Bronchial epithelial cell (primary cell): Measurements from ENCODE around the gene PLPP3. TPM values are rescaled to one million over a fixed set of nuclear protein-coding genes. Genes with fewer than 3 reads are reported as not detected.

Experiments used
- DNase-seq: peaks from one replicate; pipeline ENCODE4 v3.0.0-alpha.2; 2010; ENCODE audit warnings: low read depth
- FAIRE-seq: peaks from 2 replicates; lab custom pipeline; 2011; peaks lifted over from hg19 to GRCh38; lab: Jason Lieb, UNC
- H3K27me3 ChIP-seq: 2 replicates; pipeline ENCODE4 v1.5.1; 2011; ENCODE audit warnings: low read length; ENCODE audit not compliant: control insufficient read depth, insufficient read depth
- H3K36me3 ChIP-seq: 2 replicates; pipeline ENCODE4 v1.5.1; 2011; ENCODE audit warnings: low read length; ENCODE audit not compliant: control insufficient read depth, insufficient read depth
- H3K4me3 ChIP-seq: 2 replicates; pipeline ENCODE4 v1.5.1; 2011; ENCODE audit warnings: mild to moderate bottlenecking, low read depth, low read length, control low read depth
- CTCF ChIP-seq: IDR thresholded peaks from 2 replicates; pipeline ENCODE4 v1.5.1; 2011; ENCODE audit warnings: mild to moderate bottlenecking, moderate library complexity, low read length, control low read depth, inconsistent platforms; ENCODE audit not compliant: insufficient read depth, severe bottlenecking
- total RNA-seq: library from RNA; depleted of rRNA; stranded (reverse); fragments of >200 nt; gene quantifications from 2 replicates; pipeline ENCODE4 v1.2.1, GENCODE V29; 2014

The PLPP3 gene
- total RNA-seq, 1 donor from 2014 or later = 3.4 TPM

- no peaks in the 10 kb centered on the region for H3K27me3 ChIP-seq
- DNase-seq (peak; percentile 44), FAIRE-seq (no peak)
- no peaks in the 10 kb centered on the region for H3K36me3 ChIP-seq
- H3K4me3 ChIP-seq = no peak overlapping the region
- no peak for TF ChIP-seq CTCF
Observed at GRCh38 chr1:56543783-56544612, 35.4 kb downstream of the PLPP3 start.

- Histone ChIP-seq H3K27me3 (no peaks in the 10 kb centered on the region), H3K36me3 (no peaks in the 10 kb centered on the region), H3K4me3 (no peak overlapping the region)
- no peak for TF ChIP-seq CTCF
- DNase-seq = no peak
- FAIRE-seq = no peak
Observed at GRCh38 chr1:56542651-56543050, 36.7 kb downstream of the PLPP3 start.

- FAIRE-seq (no peak), DNase-seq (no peak)
- Histone ChIP-seq H3K36me3 (no peaks in the 10 kb centered on the region), H3K4me3 (no peak overlapping the region), H3K27me3 (no peaks in the 10 kb centered on the region)
- TF ChIP-seq CTCF = no peak
Observed at GRCh38 chr1:56541408-56541807, 38.0 kb downstream of the PLPP3 start.

GRCh38 chr1:56540467-56540866 lies 38.9 kb downstream of the PLPP3 start:
- no peak for TF ChIP-seq CTCF
- no peaks in the 10 kb centered on the region for H3K27me3 ChIP-seq
- no peak for DNase-seq
- H3K36me3 ChIP-seq = no peaks in the 10 kb centered on the region
- H3K4me3 ChIP-seq = no peak overlapping the region
- FAIRE-seq = no peak

GRCh38 chr1:56539520-56539931 lies 39.8 kb downstream of the PLPP3 start:
- FAIRE-seq (no peak), DNase-seq (no peak)
- Histone ChIP-seq H3K36me3 (no peaks in the 10 kb centered on the region), H3K4me3 (no peak overlapping the region), H3K27me3 (no peaks in the 10 kb centered on the region)
- no peak for TF ChIP-seq CTCF
